Gastrocnemius medialis (tissue), 4 donors: ENCODE results near the gene PANK3.
"Not testable (repeated sequence)": the region's sequence is repeated elsewhere in the genome, so short reads cannot be mapped to it uniquely, and the experiment has no call there.

Experiments
- CTCF ChIP-seq, 5 experiments: fragments of 450-650 bp in 3 of 5; fragments of 200-600 bp in 2 of 5; sonication (generic) in 2 of 5; IDR thresholded peaks in 4 of 5; conservative IDR thresholded peaks in 1 of 5; 1 replicate in 4 of 5; 2 replicates in 1 of 5; pipeline ENCODE4 v1.5.1; 2016 to 2019; ENCODE audit warnings: antibody characterized with exemption in 5 of 5, mild to moderate bottlenecking in 3 of 5, moderate library complexity in 3 of 5
- POLR2A ChIP-seq, 2 donors: fragments of 450-650 bp; IDR thresholded peaks; one replicate each; pipeline ENCODE4 v1.6.1; 2017; ENCODE audit warnings: antibody characterized with exemption in 2 of 2, mild to moderate bottlenecking in 2 of 2, moderate library complexity in 2 of 2

- TF ChIP-seq CTCF (IDR thresholded peaks at IDR 0.05 in 4 of 5, conservative IDR thresholded peaks at IDR 0.05 in 1 of 5); POLR2A (IDR thresholded peaks at IDR 0.05): not testable (repeated sequence)
Measured at GRCh38 chr5:168574156-168574555, 5.0 kb downstream of the PANK3 start.
